H1 (cell line): ENCODE data around the gene ACTR1A. TPM values are rescaled to one million over a fixed set of nuclear protein-coding genes. Genes with fewer than 3 reads are reported as not detected.

ENCODE experiments used
- ASH2L ChIP-seq: fragments of 200-600, 300-600 bp; sonication (generic); IDR thresholded peaks from one replicate; pipeline ENCODE4 v1.7.1; 2017; ENCODE audit warnings: low read length
- BACH1 ChIP-seq: IDR thresholded peaks from 2 replicates; pipeline ENCODE4 v1.6.1; 2012; ENCODE audit warnings: low read length, improper control_type of control experiment
- EGR1 ChIP-seq: IDR thresholded peaks from 2 replicates; pipeline ENCODE4 v1.6.1; 2011; ENCODE audit warnings: low read depth, low read length, borderline replicate concordance
- POU5F1 ChIP-seq: IDR thresholded peaks from 2 replicates; pipeline ENCODE4 v1.6.1; 2011; ENCODE audit warnings: low read depth, mild to moderate bottlenecking, low read length, moderate library complexity
- SP4 ChIP-seq: IDR thresholded peaks from 2 replicates; pipeline ENCODE4 v1.6.1; 2012; ENCODE audit warnings: low read length, inconsistent platforms
- polyA plus RNA-seq, 7 experiments: library from polyadenylated mRNA; depleted of rRNA in 3 of 7; stranded (reverse) in 5 of 7; unstranded in 2 of 7; fragments of >200 nt in 5 of 7; fragments of 200-250 nt in 2 of 7; gene quantifications; 1 replicate in 5 of 7; 2 replicates in 1 of 7; 4 replicates in 1 of 7; pipeline versions ENCODE4 v1.2.1 to v1.2.3, GENCODE V29; 2011 to 2013; ENCODE audit warnings: missing spikeins in 2 of 7, mixed read lengths in 2 of 7
- total RNA-seq: library from RNA; stranded (reverse); fragmentation: NEBNext Ultra II Directional; extraction: Animal tissue kit (Norgen Biotek cat#: 25700); gene quantifications from 2 replicates; pipeline ENCODE4 v1.2.1, GENCODE V29; 2021
- TF ChIP-seq, protein P1 (sequence below): fragments of 300-600 bp; sonication (generic); IDR thresholded peaks from 2 replicates; pipeline ENCODE4 v1.7.1; 2012; ENCODE audit warnings: low read length, moderate library complexity, mild to moderate bottlenecking, inconsistent platforms; ENCODE audit not compliant: insufficient replicate concordance

The ACTR1A gene
- total and polyA plus RNA-seq, 2 of the 8 experiments (the other 6 are each of a cell fraction or from before 2014, with no cell fraction given), result 78.6 to 86.3 TPM

DNA sequence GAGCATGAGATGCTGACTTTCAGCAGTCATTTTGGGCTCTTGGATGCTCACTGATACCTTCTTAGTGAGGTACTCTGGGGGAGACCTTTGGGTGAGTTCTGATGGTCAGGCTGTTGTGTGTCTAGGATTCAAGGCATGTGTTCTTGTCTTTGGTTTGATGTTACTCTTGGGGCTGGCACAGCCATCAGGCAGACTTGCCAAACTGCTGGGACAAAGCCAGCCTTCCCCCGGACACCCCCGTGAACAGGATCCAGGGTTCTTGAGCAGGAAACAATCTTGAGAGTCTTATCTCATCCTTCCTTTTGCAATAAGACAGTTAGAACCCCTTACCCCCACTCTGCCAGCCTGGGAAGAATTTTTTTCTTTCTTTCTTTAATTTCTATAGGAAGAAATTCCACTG lies 43.5 kb upstream of the ACTR1A start (continued):
- TF ChIP-seq, protein P1, sequence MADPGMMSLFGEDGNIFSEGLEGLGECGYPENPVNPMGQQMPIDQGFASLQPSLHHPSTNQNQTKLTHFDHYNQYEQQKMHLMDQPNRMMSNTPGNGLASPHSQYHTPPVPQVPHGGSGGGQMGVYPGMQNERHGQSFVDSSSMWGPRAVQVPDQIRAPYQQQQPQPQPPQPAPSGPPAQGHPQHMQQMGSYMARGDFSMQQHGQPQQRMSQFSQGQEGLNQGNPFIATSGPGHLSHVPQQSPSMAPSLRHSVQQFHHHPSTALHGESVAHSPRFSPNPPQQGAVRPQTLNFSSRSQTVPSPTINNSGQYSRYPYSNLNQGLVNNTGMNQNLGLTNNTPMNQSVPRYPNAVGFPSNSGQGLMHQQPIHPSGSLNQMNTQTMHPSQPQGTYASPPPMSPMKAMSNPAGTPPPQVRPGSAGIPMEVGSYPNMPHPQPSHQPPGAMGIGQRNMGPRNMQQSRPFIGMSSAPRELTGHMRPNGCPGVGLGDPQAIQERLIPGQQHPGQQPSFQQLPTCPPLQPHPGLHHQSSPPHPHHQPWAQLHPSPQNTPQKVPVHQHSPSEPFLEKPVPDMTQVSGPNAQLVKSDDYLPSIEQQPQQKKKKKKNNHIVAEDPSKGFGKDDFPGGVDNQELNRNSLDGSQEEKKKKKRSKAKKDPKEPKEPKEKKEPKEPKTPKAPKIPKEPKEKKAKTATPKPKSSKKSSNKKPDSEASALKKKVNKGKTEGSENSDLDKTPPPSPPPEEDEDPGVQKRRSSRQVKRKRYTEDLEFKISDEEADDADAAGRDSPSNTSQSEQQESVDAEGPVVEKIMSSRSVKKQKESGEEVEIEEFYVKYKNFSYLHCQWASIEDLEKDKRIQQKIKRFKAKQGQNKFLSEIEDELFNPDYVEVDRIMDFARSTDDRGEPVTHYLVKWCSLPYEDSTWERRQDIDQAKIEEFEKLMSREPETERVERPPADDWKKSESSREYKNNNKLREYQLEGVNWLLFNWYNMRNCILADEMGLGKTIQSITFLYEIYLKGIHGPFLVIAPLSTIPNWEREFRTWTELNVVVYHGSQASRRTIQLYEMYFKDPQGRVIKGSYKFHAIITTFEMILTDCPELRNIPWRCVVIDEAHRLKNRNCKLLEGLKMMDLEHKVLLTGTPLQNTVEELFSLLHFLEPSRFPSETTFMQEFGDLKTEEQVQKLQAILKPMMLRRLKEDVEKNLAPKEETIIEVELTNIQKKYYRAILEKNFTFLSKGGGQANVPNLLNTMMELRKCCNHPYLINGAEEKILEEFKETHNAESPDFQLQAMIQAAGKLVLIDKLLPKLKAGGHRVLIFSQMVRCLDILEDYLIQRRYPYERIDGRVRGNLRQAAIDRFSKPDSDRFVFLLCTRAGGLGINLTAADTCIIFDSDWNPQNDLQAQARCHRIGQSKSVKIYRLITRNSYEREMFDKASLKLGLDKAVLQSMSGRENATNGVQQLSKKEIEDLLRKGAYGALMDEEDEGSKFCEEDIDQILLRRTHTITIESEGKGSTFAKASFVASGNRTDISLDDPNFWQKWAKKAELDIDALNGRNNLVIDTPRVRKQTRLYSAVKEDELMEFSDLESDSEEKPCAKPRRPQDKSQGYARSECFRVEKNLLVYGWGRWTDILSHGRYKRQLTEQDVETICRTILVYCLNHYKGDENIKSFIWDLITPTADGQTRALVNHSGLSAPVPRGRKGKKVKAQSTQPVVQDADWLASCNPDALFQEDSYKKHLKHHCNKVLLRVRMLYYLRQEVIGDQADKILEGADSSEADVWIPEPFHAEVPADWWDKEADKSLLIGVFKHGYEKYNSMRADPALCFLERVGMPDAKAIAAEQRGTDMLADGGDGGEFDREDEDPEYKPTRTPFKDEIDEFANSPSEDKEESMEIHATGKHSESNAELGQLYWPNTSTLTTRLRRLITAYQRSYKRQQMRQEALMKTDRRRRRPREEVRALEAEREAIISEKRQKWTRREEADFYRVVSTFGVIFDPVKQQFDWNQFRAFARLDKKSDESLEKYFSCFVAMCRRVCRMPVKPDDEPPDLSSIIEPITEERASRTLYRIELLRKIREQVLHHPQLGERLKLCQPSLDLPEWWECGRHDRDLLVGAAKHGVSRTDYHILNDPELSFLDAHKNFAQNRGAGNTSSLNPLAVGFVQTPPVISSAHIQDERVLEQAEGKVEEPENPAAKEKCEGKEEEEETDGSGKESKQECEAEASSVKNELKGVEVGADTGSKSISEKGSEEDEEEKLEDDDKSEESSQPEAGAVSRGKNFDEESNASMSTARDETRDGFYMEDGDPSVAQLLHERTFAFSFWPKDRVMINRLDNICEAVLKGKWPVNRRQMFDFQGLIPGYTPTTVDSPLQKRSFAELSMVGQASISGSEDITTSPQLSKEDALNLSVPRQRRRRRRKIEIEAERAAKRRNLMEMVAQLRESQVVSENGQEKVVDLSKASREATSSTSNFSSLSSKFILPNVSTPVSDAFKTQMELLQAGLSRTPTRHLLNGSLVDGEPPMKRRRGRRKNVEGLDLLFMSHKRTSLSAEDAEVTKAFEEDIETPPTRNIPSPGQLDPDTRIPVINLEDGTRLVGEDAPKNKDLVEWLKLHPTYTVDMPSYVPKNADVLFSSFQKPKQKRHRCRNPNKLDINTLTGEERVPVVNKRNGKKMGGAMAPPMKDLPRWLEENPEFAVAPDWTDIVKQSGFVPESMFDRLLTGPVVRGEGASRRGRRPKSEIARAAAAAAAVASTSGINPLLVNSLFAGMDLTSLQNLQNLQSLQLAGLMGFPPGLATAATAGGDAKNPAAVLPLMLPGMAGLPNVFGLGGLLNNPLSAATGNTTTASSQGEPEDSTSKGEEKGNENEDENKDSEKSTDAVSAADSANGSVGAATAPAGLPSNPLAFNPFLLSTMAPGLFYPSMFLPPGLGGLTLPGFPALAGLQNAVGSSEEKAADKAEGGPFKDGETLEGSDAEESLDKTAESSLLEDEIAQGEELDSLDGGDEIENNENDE, result no peak
- no peak for TF ChIP-seq ASH2L
- no peak for TF ChIP-seq POU5F1
- no peak for TF ChIP-seq SP4
- TF ChIP-seq BACH1, result no peak
- TF ChIP-seq EGR1, result no peak
